ENCODE measurements around the gene LRRC51.

DNA sequence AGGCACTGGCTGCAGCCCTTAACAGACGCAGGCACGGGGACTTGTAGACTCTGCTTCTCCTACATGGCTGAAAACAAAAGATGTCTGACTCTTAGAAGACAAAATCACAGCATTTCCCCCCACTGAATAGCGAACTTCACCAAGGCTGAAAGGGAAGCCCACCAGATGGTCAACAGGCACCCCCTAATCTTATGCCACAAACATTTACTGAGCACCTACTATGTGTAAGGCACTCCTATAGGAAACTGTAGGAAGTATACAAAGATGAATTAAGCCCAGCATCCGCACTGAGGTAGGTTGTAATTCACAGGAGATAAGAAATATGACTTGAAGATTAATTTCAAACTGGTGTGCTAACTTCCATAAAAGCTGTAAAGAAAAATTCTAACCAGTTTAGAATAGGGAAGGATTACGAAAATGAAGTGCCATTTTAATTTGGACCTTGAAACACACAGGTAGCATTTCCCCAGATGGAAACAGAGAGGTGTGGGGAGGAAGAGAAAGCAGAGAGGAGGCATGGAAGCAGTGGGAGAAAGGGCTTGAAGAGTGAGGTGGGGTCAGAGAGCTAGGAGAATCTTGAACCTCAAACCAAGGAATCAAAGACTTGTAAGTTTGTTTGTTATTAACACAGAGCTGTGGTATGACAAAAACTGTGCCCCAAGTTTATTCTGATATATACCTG is 38.4 kb upstream of the LRRC51 start:
- TF ChIP-seq, protein P1, sequence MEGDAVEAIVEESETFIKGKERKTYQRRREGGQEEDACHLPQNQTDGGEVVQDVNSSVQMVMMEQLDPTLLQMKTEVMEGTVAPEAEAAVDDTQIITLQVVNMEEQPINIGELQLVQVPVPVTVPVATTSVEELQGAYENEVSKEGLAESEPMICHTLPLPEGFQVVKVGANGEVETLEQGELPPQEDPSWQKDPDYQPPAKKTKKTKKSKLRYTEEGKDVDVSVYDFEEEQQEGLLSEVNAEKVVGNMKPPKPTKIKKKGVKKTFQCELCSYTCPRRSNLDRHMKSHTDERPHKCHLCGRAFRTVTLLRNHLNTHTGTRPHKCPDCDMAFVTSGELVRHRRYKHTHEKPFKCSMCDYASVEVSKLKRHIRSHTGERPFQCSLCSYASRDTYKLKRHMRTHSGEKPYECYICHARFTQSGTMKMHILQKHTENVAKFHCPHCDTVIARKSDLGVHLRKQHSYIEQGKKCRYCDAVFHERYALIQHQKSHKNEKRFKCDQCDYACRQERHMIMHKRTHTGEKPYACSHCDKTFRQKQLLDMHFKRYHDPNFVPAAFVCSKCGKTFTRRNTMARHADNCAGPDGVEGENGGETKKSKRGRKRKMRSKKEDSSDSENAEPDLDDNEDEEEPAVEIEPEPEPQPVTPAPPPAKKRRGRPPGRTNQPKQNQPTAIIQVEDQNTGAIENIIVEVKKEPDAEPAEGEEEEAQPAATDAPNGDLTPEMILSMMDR (IDR thresholded peaks at IDR 0.05; ENCODE audit: insufficient read depth, low read depth, low read length) = no peak
- TF ChIP-seq EZH2 (IDR thresholded peaks at IDR 0.05; ENCODE audit: insufficient read depth, low read length) = no peak
